ENCODE measurements around the gene IFT74.

GRCh38 chr9:26951794-26952193, 4.4 kb upstream of the IFT74 start:
- TF ChIP-seq CTCF (IDR thresholded peaks at IDR 0.05; ENCODE audit: poor library complexity): no peak
- TF ChIP-seq EZH2 (IDR thresholded peaks at IDR 0.05; ENCODE audit: borderline replicate concordance): no peak
- no peak for TF ChIP-seq EZH2phosphoT487 (IDR thresholded peaks at IDR 0.05; ENCODE audit: low read depth, severe bottlenecking, unreplicated experiment)
